ENCODE measurements around the gene ITPR2.

Gene ITPR2

DNA sequence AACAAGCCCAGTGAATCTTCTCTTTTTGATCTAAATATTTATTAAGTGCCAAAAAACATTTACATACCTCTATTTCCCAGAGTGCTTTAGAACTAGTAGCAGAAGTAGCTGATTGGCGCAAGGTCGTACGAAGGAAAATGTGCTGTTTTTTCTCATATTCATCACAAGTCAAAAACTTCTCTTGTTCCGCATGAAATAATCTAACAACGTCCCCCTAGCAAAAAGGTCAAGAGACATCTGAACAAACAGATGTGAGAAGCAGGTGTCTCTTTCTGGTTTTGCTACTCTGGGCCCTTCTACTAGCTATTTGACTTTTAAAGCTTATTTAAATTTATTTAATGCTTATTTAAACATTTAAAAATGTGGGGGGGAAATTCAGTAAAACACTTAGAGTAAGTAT is 117.8 kb downstream of the ITPR2 start:
- TF ChIP-seq, protein P1, sequence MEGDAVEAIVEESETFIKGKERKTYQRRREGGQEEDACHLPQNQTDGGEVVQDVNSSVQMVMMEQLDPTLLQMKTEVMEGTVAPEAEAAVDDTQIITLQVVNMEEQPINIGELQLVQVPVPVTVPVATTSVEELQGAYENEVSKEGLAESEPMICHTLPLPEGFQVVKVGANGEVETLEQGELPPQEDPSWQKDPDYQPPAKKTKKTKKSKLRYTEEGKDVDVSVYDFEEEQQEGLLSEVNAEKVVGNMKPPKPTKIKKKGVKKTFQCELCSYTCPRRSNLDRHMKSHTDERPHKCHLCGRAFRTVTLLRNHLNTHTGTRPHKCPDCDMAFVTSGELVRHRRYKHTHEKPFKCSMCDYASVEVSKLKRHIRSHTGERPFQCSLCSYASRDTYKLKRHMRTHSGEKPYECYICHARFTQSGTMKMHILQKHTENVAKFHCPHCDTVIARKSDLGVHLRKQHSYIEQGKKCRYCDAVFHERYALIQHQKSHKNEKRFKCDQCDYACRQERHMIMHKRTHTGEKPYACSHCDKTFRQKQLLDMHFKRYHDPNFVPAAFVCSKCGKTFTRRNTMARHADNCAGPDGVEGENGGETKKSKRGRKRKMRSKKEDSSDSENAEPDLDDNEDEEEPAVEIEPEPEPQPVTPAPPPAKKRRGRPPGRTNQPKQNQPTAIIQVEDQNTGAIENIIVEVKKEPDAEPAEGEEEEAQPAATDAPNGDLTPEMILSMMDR (IDR thresholded peaks at IDR 0.05; ENCODE audit: low read depth, low read length), result no peak
- H3K4me3 ChIP-seq (ENCODE audit: low read depth, low read length), result no peak overlapping the region

DNA sequence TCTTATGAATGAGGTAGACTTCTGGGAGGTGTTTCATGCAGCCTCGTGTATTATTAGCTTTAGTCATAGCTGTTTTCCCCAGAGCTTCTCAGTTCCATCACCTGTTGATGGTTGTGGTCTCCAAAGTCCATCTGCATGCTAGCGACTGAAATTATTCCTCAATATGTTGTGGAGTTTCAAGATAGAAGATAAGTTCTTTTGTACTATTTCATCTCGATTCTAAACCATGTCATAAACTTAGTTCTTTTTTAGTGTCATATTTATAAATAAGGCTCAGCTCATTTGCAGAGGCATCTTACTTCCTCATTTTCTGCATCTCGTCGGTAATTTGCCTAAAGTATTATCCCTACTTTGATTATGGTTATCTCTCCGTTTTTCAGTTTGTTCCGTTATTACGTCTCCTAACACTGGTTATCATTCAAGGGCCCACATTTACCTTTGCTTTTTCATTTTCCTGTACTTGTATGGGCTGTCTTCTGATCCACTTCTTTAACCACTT is 119.1 kb downstream of the ITPR2 start:
- TF ChIP-seq, protein P1 (IDR thresholded peaks at IDR 0.05; ENCODE audit: low read depth, low read length), result no peak
- no peak overlapping the region for H3K4me3 ChIP-seq (ENCODE audit: low read depth, low read length)

DNA sequence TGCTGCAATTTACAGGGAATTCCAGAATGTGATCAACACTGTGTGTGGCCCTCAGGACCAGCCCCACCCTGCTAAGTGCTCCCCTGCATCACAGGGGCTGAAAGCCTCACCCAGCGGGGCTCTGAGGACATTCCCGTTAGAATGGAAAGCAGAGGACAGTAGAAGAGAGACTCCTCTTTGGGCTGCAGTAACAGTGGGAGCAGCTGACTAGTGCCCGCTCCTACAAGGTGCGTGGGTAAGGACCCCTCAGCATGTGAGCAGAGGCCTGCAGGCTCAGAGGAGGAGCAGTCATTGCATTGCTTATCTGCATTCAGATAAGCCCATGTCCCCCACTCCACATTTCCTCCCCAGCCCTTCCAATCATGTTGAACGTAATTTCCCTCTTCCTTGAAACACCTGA is 120.1 kb downstream of the ITPR2 start:
- no peak overlapping the region for H3K4me3 ChIP-seq (ENCODE audit: low read depth, low read length)
- TF ChIP-seq, protein P1 (IDR thresholded peaks at IDR 0.05; ENCODE audit: low read depth, low read length), result no peak

DNA sequence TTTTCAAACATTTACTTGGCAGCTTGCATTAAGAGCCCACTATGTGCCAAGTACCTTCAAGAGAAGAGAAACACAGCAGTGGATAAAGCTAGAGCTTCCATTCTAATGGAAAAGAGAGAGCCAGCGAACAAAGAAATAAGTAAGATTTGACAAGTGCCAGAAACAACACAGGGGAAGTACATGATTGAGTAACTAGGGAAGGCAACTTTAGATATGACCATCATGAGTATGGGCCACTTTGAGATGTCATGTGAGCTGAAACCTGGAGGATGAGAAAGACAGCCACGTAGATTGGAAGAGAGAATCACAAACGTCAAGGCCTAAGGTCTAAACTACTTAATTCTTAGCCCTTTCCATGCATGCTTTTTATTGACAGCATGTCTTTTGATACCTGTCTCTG is 121.4 kb downstream of the ITPR2 start:
- TF ChIP-seq, protein P1 (IDR thresholded peaks at IDR 0.05; ENCODE audit: low read depth, low read length), result no peak
- H3K4me3 ChIP-seq (ENCODE audit: low read depth, low read length), result no peak overlapping the region

DNA sequence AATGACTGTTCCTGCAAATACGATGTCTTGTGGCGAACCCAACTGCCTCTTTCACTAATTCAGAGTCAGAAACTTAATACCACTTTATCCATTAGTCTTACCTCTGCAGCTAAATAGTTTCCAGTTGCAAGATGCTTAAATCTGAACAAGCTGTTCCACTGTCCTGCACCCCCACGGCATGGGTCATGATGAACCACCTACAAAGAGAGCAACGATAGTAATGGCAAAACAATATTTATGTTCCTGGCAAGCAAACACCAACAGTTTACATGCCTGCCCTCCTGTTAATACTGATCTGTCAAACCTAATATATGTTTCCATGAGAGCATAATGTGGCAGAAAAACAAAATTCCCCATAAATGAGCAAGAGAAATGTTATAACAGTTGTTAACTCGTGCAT is 121.9 kb downstream of the ITPR2 start:
- TF ChIP-seq, protein P1 (IDR thresholded peaks at IDR 0.05; ENCODE audit: low read depth, low read length), result no peak
- H3K4me3 ChIP-seq (ENCODE audit: low read depth, low read length), result no peak overlapping the region

DNA sequence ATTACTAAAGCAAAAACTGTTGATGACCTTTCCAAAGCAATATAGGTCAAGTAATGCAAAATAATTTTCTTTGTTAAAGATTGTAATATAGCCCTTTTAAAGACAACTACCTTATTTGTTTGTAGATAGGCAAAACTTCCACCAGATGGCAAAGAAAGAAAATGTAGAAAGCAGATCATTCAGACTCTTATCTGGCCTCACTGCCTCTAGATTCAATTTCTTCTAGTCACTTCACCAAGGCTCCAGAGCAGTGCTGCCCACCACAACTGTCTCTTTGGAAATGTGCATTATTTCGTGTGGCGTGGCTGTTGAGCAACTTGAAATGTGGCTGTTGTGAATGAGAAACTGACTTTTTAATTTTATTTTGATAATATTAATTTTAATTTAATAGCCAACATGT is 127.1 kb downstream of the ITPR2 start:
- no peak overlapping the region for H3K4me3 ChIP-seq (ENCODE audit: low read depth, low read length)
- TF ChIP-seq, protein P1 (IDR thresholded peaks at IDR 0.05; ENCODE audit: low read depth, low read length), result no peak

DNA sequence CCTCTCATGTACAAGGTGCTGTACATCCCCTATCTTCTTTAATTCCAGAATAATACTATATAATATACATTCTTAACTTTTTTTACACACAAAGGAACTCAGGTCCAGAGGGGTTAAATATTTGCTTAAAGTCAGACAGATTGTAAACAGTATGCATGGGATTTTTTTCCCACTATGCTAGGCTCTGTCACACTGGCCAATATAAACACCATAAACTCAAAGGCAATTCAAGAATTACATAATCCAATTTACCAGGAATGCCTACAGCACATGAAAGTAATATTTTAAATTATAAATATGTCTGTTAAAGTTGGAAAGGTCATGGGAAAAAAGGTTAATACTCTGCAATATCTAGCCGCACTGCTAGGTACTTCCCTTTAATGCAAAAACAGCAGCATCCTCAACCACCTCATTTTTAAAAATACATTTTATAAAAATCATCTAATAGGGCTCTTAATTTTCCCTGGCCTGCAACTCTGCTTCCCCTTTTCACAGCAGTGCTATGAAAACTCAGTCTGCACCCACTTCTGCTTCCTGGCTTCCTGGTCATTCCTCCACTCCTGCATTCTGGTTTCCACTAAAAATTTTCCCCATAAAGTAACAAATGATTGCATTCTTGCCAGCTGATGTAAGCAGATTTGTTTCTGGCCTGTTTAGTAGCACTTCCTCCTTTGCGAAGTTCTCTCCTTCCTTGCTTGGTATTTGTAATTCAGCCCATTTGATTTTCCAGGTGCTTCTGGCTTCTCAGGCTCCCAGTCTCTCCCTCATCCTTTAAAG is 128.1 kb downstream of the ITPR2 start:
- no peak overlapping the region for H3K4me3 ChIP-seq (ENCODE audit: low read depth, low read length)
- TF ChIP-seq, protein P1 (IDR thresholded peaks at IDR 0.05; ENCODE audit: low read depth, low read length), result no peak
